GM19239 (cell line): ENCODE data around the gene RBX1.
"Not testable (repeated sequence)": the region's sequence is repeated elsewhere in the genome, so short reads cannot be mapped to it uniquely, and the experiment has no call there.

Source experiments
- DNase-seq: peaks from one replicate; pipeline ENCODE4 v3.0.0; 2011; ENCODE audit warnings: low spot score; ENCODE audit not compliant: insufficient read length
- FAIRE-seq: peaks from 2 replicates; lab custom pipeline; 2011; peaks lifted over from hg19 to GRCh38; lab: Jason Lieb, UNC

The RBX1 gene

DNA sequence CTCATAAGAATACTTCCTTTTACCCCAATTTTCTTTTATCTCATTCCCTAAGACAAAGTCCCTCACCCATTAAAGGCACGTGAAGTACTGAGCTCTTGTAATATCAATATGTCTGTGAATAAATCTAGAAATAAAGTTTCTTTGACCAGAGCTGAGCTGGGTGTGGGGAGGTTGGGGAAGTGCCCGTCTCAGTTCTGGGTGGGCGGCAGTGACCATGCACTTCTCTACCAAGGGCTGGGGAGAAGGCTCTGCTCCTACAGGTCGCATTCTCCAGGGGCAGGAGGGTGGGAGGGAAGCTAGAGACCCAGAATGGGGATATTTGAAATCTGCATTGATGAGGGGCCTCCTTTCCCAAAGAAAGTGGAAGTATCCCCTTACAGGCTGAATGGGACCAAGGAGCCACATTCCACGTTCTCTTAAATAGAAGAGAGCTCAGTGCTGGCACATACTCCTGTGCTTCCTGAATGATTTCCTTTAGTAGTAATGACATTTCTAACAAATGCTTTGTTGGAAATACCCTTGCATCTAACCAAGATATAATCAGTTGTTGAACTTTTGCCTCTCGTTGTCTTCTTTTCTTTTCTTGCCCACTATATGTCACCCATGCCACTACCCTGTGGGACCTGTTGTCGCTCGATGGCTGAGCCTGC lies 16.1 kb downstream of the RBX1 start:
- no peak for FAIRE-seq
- DNase-seq = no peak

DNA sequence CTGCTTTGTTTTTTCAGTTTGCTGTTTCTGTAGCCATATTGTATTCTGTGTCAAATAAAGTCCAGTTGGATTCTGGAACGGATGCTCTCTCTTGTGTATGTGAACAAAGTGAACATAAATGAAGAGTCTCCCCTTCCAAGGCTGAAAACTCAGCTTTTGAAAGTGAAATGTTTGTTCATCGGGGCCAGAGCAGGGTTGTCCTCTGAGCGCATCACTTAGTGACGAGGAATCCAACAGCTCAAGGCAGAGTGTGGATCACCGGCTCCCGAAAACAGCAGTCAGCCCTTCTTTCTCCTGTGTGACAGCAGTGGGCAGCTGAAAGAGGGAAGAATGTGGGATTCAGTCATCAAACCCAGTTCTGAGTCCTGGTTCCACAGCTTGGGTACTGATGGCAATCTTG lies 21.4 kb downstream of the RBX1 start:
- no peak for FAIRE-seq
- no peak for DNase-seq

DNA sequence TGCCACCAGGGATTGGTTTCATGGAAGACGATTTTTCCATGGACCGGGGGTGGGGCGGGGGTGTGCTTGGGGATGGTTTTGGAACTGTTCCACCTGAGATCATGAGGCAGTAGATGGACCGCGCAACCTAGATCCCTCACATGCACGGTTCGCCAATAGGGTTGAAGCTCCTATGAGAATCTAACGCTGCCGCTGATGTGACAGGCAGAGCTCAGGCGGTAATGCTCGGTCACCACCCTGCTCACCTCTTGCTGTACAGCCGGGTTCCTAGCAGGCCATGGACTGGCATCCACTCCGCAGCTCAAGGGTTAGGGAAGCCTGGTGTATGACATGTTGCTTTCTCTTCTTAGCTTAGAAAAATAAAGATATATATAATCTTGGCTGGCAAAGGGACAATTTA lies 22.0 kb downstream of the RBX1 start:
- FAIRE-seq (no peak), DNase-seq (no peak)

DNA sequence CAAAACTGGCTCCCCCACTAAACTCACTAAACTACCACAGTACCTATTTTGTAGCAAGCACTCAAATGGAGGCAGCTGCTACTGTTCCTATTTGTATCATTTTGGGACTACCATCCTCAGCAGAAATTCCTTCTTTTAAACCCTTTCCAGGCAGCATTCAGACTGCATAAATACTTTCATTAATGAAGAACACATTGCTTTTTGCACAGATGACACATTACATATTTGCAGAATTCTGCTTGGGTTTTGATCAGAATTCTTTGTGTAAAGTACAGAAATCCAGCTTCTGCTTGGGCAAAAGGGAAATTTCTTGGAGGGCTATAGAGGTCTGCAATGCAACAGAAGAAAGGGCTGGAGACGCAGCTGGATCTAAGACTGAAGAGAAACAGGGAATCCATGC lies 24.2 kb downstream of the RBX1 start:
- no peak for FAIRE-seq
- no peak for DNase-seq

DNA sequence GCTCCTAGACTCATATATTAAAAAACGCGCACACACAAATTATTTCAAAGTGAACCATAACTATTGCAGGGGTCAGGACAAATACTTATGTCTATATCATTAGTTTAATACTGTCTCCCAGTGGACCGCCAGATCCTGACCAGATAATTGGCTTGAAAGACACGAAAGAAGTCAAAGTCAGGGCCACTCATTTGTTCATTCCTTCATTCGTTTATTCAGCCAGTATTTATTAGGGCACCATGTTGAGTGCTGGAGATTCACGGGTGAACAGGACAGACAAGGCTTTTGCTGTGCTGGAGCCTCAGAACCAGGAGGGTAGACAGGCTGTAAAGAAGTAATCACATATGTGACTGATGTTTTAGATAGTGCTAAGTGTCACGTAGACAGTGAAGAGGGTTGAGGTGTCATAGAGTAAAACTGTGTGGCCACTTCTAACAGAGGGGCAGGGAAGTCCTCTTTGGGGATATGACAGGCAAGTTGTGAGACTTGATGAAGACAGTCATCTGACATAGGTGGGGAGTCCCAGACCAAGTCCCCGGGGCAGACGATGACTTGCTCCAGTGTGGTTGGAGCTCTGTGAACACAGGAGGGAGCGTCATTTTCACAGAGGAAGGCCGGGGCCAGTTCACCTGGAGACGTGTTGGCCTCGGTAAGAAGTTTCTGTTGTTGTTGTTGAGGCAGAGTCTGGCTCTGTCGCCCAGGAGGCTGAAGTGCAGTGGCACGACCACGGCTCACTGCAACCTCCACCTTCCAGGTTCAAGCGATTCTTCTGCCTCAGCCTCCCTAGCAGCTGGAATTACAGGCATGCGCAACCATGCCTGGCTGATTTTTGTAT lies 25.9 kb downstream of the RBX1 start:
- no peak for FAIRE-seq

DNA sequence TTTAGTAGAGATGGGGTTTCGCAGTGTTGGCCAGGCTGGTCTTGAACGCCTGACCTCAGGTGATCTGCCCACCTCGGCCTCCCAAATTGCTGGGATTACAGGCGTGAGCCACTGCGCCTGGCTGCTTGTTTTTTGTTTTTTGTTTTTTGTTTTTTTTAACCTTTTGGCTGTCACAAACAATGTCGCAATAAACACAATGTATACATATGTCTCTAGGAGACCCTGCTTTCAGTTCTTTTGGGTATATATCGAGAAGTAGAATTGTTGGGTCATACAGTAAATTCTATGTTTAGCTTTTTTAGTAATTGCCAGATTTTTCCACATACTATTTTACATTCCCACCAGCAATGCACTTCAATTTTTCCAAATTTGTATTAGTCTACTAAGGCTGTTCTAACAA lies 28.0 kb downstream of the RBX1 start:
- FAIRE-seq = no peak
- DNase-seq = no peak

More for the DNA sequence above, 25.9 kb downstream of the RBX1 start:
- no peak for DNase-seq

DNA sequence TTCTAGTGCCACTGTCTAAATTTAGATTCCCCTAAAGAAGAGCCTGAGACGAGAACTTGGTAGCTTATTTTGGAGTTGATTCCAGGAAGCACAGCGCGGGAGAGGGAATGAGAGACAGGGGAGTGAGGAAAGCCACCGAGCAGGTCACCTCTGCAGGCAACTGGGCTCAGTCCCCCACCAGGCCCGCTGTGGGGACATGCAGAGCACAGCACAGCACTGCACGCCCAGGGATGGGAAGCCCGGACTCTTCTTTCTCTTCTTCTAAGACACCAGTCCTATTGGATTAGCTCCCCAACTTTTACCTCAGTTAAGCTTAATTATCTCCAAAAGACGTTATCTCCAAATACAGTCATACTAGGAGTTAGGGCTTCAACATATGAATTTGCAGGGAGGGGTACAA lies 28.7 kb downstream of the RBX1 start:
- DNase-seq (no peak), FAIRE-seq (no peak)

DNA sequence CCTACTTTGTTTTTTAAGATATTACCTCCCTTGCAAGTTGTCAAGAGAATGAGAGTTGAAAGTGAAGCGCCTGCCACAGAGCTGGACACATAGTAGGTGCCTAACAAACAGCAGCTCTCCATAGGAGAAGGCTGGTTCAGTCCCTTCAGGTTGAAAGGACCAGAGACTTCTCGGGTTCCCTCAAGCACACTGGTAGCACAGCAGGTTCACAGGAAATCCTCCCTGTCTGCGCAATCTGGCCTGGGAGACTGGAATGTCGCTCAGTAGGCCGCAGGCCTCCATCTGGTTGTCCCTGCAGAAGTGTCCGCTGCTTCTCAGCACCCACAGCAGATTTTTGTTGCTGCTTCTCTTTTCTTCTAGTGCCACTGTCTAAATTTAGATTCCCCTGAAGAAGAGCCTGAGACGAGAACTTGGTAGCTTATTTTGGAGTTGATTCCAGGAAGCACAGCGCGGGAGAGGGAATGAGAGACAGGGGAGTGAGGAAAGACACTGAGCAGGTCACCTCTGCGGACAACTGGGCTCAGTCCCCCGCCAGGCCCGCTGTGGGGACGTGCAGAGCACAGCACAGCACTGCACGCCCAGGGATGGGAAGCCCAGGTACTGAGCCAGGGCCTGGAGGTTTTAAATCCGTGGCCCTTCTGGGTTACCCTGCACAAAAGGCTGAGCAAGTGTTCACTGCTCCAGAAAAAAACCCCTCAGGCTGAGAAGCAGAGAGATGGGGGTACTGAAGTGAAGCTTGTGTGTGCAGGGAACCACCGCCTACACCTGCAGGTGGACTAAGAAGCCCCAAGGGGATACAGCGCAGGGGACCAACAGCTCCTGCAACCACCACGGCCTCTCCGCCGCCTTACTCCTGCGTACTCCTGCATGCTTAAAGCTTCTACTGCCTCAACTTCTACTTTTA lies 31.6 kb downstream of the RBX1 start:
- no peak for DNase-seq
- FAIRE-seq = no peak

DNA sequence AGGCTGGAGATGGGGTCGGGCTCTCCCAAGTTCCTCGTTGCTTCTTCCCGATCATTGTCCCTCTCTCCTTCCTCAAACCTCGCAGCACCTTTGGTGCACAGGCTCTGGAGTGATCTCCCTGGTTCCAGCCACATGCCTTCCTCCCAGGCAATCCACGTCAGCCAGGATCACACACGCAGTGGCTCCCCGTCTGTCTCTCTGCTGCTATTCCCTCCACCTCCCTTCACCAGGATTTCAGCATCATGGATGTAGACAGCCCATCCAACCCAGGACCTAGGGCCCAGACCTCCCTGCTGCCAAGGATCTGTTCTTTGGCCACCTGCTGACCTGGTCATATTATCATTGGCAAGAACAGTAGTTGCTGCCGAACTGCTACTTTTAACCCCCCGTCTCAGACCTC lies 40.1 kb downstream of the RBX1 start:
- no peak for FAIRE-seq

DNA sequence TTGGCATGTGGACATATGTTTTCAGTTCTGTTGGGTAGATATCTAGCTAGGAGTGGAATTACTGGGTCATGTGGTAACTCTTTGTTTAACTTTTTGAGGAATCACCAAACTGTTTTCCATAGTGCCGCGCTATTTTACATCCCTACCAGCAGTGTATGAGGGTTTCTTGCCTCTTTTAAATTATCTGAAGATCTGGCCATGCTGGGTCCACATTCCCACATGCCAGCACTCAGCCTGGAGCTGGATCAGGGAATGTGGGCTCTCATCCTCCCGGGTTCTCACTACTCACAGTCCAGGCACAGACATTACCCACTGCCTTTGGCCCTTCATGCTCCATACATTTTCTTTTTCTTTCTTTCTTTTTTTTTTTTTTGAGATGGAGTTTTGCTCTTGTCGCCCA lies 44.6 kb downstream of the RBX1 start:
- no peak for FAIRE-seq
- no peak for DNase-seq

More for the DNA sequence above, 40.1 kb downstream of the RBX1 start:
- no peak for DNase-seq

DNA sequence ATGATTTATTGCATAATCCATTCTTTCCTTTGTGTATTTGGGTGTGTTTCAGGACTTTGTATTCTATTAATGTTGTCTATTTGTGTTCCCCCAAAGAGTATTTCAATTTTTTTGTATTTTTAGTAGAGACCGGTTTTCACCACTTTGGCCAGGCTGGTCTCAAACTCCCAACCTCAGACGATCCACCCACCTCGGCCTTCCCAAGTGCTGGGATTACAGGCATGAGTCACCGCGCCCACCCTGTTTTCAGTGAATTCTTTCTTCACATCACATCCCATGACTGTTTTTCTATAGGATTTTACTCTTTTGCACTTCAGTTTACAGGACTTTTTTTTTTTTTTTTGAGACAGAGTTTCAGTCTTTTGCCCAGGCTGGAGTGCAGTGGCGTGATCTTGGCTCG lies 46.3 kb downstream of the RBX1 start:
- FAIRE-seq = no peak

DNA sequence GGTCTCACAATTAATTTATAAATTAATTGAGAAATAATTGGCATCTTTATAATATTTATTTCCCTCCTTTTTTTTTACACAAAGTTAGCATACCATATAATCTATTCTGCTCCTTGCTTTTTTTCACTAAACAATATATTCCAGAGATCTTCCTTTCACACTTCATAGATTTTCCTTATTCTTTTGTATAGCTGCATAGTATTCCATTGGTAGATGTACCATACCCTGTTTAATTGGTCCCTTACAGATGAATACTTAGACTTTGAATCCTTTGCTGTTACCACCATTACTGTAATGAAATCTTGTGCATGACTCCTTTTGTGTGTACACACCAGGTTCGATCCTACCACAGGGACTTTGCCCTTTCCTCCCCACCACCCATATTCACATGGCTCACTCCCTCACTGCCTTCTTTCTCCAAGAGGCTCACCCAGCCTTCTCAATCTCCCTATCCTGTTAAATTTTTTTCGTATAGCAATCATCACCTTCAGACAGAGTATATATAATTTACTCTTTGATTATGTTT lies 48.9 kb downstream of the RBX1 start:
- FAIRE-seq = no peak

More for the DNA sequence above, 46.3 kb downstream of the RBX1 start:
- DNase-seq = no peak

DNA sequence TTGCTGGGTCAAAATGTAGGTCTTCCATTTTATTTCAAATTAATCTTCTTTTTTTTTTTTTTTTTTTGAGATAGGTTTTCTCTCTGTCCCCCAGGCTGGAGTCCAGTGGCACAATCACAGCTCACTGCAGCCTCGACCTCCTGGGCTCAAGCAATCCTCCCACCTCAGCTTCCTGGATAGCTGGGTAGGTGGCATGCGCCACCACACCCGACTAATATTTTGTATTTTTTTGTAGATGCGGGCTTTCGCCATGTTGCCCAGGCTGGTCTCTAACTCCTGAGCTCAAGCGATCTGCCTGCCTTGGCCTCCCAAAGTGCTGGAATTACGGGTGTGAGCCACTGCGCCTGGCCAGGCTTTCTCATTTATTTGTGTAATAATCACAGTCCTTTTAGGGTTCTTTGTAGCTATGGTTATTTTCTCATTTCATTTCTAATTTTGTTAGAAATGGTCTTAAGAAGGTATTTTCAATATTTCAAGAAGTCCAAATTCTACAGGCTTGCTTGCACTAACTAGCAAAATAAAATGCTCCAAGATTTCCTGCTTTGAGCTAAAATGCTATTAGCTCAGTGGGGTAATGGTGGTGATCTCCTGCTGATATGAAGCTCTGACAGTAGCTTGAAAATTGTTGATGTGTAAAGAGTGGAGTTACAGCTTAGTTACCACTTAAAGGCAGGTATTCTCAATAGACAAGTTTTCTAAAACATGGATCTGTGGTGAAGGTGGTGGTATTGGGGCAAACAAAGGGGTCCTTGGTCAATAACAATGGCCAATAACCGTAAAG lies 50.0 kb downstream of the RBX1 start:
- DNase-seq (no peak), FAIRE-seq (no peak)

More for the DNA sequence above, 48.9 kb downstream of the RBX1 start:
- no peak for DNase-seq

DNA sequence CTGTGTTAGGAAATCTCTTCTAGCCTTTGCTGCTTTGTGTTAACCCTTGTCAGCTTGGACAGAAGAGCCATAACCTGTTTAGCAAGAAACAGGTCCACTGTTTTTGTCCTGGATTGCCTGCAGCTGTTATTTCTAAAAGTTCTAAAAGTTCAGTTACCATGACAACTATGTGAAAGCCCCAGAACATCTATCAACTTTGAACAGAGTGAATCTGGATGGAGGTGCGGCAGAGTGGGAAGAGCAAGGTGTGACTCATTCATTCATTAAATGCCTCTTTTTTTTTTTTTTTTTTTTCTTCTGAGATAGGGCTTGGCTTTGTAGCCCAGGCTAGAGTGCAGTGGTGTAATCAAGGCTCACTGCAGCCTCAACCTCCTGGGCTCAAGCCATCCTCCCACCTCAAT lies 50.5 kb downstream of the RBX1 start:
- DNase-seq = no peak
- no peak for FAIRE-seq

DNA sequence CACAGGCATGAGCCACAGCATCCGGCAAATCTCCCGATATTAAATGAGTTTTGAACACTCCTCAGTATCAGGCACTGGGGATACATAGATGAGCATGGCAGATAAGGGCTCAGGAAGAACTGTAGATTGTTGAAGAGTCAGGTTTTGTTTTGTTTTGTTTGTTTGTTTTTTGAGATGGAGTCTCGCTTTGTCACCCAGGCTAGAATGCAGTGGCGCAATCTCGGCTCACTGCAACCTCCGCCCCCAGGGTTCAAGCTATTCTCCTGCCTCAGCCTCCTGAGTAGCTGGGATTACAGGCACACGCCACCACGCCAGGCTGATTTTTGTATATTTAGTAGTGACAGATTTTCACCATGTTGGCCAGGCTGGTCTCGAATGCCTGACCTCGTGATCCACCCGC lies 51.2 kb downstream of the RBX1 start:
- DNase-seq, FAIRE-seq: not testable (repeated sequence)

DNA sequence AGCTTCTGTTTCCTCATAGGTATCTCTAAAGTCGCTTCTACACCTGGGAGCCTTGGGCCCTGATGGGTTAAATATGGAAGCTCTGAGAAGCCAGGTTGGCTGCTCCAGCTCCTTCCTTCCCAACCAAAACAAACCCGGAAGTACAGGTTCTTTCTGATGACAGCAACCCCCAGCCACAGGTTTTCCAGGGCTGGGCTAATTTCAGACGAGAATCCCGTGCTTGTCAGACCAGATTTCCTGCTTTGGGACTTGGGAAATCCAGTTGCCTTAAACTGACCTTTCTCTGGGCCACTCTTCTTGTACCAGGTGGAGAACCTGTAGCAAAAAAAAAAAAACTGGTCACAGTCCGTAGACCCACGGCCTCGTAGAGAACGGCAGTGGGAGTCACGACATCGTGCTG lies 51.9 kb downstream of the RBX1 start:
- DNase-seq = no peak
- no peak for FAIRE-seq

DNA sequence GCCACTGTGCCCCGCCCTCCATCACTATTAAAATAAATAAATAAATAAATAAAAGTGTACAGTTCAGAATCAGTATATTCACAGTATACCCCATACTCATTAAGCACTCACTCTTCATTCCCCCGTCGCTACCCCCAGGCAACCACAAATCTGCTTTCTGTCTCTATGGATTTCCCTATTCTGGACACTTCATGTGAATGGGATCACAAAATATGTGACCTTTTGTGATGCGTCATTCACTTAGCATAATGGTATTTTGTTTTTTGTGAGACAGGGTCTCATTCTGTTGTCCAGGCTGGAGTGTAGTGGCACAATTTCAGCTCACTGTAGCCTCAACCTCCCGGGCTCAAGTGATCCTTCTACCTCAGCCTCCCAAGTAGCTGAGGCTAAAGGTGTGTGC lies 52.8 kb downstream of the RBX1 start:
- DNase-seq = no peak
- no peak for FAIRE-seq

DNA sequence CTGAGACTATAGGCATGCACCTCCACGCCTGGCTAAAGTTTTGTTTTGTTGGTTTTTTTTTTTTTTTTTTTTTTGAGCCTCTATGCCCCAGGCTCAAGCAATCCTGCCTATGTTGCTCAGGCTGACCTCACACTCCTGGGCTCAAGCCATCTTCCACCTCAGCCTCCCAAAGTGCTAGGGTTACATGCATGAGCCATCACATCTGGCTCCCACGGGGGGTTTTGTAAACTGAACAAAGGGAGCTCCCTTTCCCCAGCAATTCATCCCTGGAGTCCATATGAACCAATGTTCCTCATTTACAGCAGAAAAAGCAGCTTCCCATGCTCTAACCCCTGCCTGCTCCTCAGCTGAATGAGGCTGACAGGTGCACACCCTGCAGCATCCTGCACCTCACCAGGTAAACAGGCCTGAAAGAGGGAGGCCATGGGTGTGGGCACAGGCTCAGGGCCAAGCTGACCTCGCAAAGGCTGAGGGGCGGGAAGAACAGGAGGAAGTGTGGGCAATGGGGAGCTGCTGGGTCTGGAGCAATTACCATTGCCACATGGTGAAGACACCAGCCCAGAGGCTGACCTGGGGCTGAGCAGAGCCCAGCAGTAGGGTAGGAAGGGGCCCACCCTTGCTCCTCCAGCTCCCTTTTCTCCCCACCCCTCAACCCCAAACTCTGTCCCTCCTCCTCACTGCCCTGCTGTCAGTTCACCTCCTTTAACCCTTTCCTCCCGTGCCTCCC lies 58.2 kb downstream of the RBX1 start:
- DNase-seq (no peak), FAIRE-seq (no peak)

DNA sequence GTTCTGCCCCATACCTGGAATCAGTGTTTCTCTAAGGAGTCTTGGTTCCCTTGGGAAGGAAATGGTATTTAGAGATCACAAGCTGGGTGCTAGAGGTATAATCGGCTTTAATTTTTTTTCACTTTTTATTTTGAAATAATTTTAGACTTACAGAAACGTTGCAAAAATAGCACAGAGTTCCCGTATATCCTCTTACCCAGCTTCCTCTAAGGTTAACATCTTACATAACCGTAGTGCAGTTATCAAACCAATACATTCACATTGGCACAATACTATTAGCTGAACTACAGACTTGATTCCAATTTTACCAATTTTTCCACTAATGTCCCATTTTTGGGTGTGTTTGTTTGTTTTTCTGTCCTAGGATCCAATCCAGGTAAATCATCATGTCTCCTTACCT lies 63.8 kb downstream of the RBX1 start:
- DNase-seq (no peak), FAIRE-seq (no peak)
